Midbrain (tissue), 1 donor: Measurements from ENCODE around the gene CHRND.
A peak's percentile ranks its signal among the peaks of the same experiment; 100 is the strongest.

Experiments
- DNase-seq: peaks from one replicate; lab custom pipeline; 2025; lab: John Stamatoyannopoulos, UW

CHRND gene

GRCh38 chr2:232502911-232503808 is 22.8 kb upstream of the CHRND start:
- DNase-seq, result no peak

DNA sequence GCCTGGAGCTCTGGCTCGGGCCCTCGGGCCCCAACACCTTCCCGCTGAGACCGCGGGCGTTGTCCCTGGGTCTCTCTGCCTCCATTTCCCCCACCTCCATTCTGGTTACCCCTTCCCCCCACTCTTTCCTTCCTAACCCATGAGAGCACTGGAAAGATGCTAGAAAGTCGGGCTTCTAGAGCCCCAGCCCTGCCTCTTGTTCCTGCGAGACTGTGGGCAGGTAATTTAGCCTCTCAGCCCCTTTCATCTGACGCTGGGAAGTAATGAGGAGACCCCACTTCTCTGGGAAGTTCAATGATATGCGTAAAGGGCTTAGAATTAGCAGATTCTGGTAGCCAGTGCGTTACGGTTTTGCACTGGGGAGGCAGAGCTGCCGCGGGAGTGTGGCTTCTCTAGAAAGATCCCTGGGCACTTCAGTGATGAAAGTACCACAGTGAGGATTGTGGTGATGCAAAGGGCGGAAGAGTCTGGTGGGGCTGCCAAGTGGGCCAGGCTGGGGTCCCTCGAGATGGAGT is 22.1 kb upstream of the CHRND start:
- no peak for DNase-seq

DNA sequence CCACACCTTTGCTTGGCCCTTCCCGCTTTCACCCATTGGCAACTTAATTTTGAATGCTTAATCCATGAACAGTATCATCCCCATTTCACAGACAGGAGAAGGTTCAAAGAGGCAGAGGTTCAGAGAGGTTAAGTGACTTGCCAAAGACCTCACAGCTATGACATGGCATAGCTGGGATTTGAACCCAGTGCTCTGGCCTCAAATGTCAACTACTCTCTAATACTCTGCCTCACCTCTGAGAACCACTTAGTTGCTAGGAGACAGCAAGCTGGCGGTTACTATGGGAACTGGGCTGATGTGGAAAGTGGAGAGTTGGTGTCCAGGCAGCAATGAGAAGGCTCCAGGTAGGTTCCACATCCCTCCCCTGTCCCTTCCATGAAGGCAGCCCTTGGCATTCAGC is 21.5 kb upstream of the CHRND start:
- no peak for DNase-seq

DNA sequence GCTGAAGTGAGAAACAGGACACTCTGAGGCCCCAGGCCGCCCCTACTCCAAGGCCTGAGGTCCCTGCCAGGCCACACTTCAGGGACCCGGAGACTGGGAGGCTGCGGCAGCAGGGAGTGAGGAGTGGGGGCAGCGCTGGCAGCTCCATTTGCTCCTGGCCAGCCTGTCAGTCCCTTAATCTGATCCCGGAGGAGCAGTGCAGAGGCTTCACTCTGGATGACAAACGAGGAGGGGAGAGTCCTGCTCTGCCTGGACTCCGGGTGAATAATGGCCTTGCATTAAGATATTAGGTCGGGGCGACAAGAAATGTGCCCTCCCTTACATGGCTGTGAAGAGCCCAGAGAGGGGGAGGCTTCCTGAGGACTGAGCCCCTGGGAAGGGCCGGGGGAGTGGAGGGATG is 20.1 kb upstream of the CHRND start:
- no peak for DNase-seq

GRCh38 chr2:232506709-232507108 is 19.3 kb upstream of the CHRND start:
- no peak for DNase-seq

DNA sequence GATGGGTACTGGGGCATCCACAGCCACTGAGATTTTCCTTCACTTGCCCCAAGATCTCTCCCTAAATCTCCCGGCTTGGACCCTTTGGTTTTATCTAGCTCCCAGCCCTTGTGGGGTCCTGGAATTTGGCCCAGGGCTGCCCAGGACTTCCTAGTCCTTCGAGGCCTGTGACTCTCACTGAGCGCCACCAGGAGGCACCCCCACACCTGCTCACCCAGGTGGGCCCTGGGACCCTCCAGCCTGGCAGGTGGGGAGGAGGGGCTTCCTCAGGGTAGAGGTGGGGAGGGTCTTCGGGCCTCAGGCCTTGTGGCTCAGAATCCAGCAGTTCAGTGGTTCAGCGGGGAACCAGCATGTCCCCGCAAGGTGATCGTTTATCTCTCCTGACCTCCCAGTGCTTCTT is 17.7 kb upstream of the CHRND start:
- DNase-seq, result no peak

DNA sequence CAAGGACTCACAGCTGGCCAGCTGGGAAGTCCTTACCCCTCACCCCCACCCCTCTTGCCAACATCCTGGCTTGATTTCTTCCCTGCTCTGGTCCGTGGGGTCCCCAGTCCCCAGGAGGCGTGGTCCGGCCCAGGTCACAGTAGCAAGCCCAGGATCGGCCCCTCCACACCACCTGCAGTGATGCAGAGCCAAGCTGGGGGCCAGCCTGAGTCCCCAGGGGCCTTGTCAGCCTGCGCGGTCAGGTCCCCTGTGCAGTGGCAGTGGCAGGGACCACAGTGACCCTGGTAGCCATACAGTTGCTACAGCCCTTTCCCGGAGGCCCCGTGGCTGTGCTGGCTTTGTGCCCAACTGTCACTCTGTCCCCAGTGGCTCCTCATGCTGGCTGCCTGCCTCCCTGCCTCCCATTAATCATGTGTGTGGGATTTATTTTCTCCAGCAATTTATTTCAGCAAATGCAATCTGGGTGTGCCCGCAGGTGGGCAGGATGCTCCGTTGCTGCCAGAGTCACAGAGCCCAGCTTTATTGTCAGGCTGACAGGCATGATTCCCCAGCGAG is 14.5 kb upstream of the CHRND start:
- DNase-seq, result no peak

DNA sequence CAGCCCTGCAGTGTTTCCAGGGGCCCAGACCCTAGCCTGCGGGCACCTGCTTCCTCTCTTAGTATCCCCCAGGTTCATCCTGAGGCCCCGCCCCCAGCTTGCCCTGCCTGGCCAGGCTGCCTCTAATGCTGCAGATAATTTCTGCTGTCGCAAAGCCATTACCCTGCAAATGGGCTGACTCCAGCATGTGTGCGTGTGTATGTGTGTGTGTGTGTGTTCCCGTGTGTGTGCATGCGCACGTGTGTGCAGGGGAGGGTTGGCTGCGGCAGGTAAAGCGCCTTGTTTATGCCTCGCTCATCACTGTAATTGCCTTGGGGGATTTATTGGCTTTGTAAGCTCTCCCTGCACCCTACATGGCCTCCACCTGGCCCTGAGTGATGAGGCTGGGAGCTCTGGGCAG is 13.4 kb upstream of the CHRND start:
- DNase-seq, result no peak

GRCh38 chr2:232513353-232513752 is 12.6 kb upstream of the CHRND start:
- no peak for DNase-seq

GRCh38 chr2:232515639-232516038 is 10.3 kb upstream of the CHRND start:
- no peak for DNase-seq

- DNase-seq, result no peak
Measured at GRCh38 chr2:232516551-232516950, 9.4 kb upstream of the CHRND start.

- no peak for DNase-seq
Measured at GRCh38 chr2:232518844-232519243, 7.1 kb upstream of the CHRND start.

GRCh38 chr2:232519581-232520438 is 6.2 kb upstream of the CHRND start, which contains the start of gene PRSS56:
PRSS56 (plus strand) TSS chr2:232520388; CDS start chr2:232520599, 211 bp downstream.
- DNase-seq, result no peak

GRCh38 chr2:232520489-232520888 is 5.5 kb upstream of the CHRND start:
- no peak for DNase-seq

- DNase-seq, result no peak
Measured at GRCh38 chr2:232521098-232521497, 4.9 kb upstream of the CHRND start.

DNA sequence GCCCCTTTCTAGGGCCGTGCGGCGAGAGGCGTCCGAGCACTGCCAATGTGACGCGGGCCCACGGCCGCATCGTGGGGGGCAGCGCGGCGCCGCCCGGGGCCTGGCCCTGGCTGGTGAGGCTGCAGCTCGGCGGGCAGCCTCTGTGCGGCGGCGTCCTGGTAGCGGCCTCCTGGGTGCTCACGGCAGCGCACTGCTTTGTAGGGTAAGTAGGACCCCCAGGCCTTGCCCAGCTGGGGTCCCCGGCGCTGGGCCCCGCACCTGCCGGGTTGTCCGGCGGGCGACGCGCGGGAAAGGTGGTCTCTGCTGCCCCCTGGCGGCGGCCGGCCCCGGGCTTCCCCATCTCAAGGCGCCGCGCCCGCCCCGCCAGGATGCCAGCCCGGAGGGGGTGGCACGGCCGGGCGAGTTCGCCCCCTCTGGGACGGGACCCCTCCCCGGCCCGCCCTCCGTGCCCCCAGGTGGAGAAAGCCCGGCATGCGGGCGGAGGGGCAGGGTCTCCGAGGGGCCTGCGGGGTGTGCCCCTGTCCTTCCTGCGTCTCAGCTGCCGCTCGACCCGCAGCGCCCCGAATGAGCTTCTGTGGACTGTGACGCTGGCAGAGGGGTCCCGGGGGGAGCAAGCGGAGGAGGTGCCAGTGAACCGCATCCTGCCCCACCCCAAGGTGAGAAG is 3.9 kb upstream of the CHRND start:
- DNase-seq, result peak; percentile 47

DNA sequence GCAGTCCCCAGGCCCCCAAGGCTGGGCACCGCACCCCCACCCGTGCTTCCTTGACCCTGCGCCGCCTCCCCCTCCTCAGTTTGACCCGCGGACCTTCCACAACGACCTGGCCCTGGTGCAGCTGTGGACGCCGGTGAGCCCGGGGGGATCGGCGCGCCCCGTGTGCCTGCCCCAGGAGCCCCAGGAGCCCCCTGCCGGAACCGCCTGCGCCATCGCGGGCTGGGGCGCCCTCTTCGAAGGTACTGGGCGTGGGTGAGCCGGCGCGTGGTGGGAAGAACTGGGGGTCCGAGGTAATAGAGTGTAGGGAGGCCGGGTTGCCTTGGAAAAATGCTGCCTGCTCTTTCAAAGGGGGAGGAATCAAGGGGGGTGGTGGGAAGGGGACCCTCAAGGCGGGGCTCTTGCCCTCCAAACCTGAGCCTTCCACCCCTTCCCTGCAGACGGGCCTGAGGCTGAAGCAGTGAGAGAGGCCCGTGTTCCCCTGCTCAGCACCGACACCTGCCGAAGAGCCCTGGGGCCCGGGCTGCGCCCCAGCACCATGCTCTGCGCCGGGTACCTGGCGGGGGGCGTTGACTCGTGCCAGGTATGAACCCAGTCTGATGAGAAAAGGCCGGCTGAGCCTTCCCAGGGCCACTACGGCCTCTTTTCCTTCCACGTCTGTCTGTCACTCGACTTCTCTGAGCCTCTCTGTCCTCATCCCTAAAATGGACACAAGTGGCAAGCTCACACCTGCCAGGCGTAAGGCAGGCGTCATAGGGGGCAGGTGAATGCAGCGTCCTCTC is 3.1 kb upstream of the CHRND start:
- DNase-seq, result no peak

DNA sequence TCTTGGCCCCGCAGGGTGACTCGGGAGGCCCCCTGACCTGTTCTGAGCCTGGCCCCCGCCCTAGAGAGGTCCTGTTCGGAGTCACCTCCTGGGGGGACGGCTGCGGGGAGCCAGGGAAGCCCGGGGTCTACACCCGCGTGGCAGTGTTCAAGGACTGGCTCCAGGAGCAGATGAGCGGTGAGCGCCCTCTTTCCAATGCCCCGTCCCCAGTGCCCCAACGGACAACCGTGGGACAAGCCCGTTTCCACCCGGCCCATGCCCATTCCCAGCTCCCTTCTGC is 2.6 kb upstream of the CHRND start:
- DNase-seq, result no peak

GRCh38 chr2:232523682-232524597 is 2.0 kb upstream of the CHRND start:
- peak; percentile 25 for DNase-seq

DNA sequence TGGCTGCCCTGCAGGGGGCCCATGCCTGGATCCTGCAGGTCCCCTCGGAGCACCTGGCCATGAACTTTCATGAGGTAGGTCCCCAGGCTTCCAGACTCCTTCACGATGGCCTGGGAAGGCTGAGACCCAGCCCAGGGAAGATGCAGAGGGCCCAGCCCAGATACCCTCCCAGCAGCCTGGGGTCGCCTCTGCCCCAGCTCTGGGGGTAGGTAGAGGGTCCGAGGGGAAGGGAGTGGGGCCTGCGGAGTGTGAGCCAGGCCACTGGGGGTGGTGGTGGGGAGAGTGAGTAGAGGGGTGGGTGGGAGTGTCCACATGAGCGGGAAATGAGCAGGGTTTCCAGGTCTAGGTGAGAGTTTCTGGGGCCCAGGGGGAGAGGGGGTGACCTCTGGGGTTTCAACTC is 1.2 kb upstream of the CHRND start:
- DNase-seq, result no peak
